Activated CD4-positive, alpha-beta T cell treated with anti-CD3 and anti-CD28 coated beads for 1 hour (primary cell): ENCODE data around the gene ARHGAP36.

Experiments
- DNase-seq: peaks from one replicate; pipeline ENCODE4 v3.0.0-alpha.2; 2020

Gene ARHGAP36, protein sequence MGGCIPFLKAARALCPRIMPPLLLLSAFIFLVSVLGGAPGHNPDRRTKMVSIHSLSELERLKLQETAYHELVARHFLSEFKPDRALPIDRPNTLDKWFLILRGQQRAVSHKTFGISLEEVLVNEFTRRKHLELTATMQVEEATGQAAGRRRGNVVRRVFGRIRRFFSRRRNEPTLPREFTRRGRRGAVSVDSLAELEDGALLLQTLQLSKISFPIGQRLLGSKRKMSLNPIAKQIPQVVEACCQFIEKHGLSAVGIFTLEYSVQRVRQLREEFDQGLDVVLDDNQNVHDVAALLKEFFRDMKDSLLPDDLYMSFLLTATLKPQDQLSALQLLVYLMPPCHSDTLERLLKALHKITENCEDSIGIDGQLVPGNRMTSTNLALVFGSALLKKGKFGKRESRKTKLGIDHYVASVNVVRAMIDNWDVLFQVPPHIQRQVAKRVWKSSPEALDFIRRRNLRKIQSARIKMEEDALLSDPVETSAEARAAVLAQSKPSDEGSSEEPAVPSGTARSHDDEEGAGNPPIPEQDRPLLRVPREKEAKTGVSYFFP

DNA sequence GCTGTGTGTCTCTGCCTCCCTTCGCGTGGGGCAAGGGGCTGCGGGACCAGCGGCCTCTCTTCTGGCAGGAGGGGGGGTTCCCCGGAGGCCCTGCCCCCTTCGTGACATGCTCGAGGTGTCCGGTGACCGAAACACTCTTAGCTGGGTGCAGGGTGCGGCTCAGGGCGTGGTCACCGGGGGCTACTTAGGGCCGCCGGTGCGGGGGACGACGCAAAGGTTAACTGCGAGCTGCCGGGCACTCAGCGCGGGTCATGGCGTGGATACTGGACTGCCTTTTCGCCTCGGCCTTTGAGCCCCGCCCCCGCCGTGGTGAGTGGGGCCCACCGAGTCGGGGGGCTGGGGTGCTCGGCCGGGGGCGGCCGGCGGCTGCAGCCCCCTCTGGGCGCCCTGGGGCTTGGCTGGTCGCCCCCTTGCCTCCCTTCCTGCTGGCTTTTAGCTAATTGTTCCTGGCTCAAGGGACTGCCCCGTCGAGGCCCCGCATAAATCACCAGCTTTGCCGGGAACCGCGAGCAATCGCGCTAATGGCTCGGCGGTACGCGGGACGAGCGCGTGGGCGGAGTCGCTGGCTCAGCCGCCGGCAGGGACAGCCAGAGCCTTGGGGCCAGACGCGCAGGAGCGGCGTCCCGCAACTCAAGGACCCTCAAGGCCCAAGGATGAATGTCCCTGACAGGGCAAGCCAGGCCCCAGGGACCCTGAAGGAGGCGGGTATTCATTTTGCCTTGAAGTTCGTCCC, at the start of gene ARHGAP36:
ARHGAP36 (plus strand) TSS at position 211 of the 733 bp plus-strand sequence. CDS start 23,320 bp downstream, outside the sequence.
- DNase-seq = no peak

DNA sequence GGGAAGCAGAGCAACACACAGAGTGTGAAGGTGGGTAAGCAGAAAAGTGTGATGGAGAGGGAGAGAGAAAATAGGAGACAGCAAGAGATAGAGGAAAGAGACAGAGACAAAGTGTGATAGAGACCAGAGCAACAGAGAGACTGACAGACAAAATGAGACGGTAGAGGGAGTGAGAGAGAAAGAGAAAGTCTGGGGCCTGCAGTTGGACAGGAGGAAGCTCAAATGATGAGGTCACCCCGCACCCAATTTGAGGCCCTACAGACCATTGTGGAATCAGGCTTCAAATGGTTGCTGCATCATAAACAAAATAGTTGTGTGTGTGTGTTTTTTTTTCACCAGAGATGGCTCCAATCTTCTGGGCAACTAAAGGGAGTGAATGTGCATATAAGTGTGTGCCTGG, 48.0 kb upstream of the ARHGAP36 start:
- DNase-seq = no peak

GRCh38 chrX:131025336-131025735, 32.8 kb upstream of the ARHGAP36 start:
- DNase-seq = no peak

GRCh38 chrX:131032354-131033230, 25.6 kb upstream of the ARHGAP36 start:
- DNase-seq = no peak

GRCh38 chrX:131034063-131034462, 24.1 kb upstream of the ARHGAP36 start:
- DNase-seq = no peak

GRCh38 chrX:131040781-131041180, 17.4 kb upstream of the ARHGAP36 start:
- DNase-seq = no peak

DNA sequence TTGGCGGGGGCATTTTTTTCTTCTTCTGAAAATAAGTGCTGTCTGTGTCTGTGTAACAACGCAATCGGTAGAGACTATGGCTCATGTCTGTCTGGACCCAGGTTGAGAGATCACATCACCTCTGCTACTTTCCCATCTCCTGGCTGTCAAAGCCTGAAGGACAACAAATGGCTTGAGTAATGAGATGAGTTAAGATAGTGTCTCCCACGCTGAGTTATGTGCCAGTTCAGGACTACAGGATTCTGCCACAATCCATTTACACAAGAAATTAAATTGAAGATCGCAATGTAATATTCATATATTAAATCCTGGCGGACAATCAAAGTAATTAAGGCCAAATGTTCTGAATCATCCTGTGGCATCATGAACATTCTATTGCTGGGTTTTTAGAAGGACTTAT, 16.5 kb upstream of the ARHGAP36 start:
- DNase-seq = no peak

DNA sequence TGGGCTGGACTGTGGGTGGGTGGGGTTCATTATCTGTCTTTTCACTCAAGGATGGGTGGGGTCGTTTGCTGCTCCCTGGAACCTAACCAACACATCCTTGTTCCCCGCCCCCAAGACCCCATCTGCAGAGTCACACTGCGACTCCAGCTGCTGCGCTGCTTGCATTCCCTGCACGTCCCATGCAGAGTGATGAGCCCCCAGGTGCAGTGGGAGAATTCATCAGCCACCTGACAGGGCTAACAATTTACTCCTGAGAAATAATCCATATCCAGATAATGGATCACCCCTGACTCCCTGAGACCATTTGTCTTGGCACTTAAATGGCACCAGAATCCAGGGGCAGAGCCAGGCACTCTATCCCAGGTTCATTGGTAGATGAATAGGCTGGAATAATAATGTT, 12.4 kb upstream of the ARHGAP36 start:
- no peak for DNase-seq

- no peak for DNase-seq
Observed at GRCh38 chrX:131046596-131046995, 11.6 kb upstream of the ARHGAP36 start.

DNA sequence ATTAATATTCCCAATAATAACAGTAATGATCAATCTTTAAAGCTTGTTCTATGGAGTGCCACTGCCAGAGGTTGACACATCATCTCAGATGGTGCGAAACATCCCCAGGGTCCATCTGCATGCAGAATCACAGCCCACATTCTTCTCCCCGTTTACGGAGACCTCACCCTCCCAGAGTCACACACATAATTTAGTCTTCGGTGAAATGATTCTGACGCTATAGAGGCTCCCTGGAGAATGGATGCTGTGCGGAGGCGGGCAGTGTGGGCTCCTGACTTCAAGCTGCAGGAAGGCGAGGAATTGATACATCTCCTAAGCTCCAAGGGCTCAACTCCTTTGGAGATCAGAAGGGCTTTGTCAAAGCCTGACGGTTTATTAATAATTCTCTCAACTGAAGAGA, 11.0 kb upstream of the ARHGAP36 start:
- no peak for DNase-seq

DNA sequence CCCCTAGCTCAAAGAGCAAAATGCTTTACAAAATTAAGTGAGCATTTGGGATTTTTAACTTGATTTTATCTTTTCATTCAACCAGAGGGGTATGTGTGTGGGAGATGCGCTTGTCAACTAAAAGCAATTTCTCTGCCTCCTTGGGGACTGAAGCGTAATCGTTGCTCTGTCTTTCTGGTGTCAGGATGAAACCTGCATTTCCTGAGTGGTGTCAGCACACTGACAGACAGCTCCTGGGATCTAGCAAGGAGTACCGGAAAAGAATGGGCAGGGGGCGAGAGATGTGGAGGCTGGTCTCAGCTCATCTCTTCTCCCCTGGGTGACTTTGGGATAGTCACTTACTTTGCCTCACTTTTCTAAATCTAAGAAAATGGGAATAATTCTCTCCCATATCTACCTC, 5.1 kb upstream of the ARHGAP36 start:
- DNase-seq = no peak

DNA sequence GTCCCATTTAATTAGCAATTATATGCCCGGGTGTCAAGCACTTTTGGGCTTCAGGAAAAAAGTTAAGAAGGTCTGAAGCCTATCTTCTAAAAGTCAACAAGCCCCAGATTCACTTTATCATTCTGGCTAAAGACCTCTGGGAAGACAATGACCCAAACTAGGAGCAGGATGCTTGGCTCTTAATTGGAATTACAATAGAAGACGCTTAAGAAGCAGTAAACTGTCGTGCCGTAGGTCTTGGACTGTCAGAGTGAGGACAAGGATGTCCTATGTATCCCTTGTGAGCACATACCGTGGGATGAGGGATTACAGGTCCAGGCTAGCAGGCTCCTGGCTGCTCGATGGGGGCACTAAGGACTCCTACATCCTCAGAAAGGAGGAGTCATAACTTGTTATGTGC, 3.2 kb upstream of the ARHGAP36 start:
- no peak for DNase-seq

DNA sequence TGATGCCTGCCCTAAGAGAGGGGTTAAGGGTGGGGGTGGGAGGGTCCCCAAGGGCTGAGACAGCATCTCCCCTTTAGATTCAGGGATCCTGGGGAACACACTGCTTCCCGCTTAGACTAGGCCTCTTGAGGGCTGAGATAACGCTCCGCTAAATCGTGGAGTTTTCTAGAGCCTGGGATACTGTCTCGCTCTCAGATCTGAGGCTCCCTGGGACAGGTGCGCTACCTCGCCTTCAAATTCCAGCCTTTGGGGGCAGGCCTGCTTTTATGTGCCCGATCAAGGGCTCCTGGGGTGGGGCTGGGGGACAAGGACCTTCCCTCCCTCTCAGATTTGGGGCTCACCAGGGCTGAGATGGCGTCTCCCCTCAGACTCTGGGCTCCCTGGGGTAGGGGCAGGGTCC, 440 bp upstream of the ARHGAP36 start:
- DNase-seq = no peak

DNA sequence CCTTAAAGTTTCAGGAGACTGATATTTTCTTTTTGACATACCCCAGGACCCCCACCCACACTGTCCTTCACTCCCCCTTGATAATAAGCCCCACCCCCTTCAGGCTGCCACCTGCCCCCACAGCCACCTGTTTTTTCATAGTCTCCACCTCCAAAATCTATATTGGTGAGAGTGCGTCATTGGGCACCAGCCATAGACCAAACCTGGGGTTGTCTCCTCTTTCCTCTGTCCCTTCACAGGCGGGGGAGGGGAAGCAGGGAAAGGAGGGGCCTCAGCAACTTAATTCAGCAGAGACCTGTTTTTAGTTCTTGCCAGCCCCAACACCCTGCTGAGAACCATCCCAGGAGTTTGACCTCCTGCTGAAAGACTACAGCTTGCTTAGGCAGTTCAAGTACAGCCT, 1.1 kb downstream of the ARHGAP36 start:
- no peak for DNase-seq

- no peak for DNase-seq
Observed at GRCh38 chrX:131060147-131060546, 2.0 kb downstream of the ARHGAP36 start.

DNA sequence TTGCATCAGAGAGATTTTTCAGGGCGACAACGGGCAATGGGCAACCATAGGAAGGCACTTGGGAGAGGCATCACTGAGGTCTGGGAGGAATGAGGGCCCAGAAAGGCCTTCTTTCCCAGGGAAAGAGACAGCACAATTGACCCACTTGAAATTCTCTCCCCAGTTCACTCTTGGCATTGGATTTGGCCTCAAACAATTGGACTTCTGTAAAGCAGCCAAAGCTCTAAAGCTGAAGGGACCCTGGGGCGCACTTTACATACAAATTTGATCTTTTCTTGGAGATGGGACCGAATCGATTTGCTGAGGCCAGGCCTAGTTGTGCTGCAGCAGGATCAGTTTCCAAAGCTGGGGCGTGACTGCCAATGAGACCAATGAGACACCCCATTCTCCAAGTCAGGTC, 3.2 kb downstream of the ARHGAP36 start:
- no peak for DNase-seq

DNA sequence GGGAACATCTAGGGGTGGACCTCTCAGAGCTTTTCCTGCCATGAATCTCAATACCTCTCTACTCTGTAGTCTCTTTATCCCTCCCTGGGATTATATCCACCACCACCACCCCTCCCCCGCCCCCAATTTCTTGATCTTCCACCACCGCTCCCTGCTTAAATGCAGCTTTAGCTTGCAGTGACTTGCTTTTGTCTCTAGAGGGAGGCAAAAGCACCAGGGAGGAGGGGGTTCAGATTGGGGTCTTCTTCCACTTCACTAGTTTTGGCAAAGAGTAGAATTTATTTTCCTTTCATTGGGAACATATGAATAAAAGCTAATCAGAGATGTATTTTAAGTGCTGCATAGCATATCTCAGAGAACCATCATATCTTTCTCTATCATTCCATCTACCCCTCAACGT, 5.5 kb downstream of the ARHGAP36 start:
- DNase-seq = no peak

GRCh38 chrX:131066237-131066636, 8.1 kb downstream of the ARHGAP36 start:
- no peak for DNase-seq

DNA sequence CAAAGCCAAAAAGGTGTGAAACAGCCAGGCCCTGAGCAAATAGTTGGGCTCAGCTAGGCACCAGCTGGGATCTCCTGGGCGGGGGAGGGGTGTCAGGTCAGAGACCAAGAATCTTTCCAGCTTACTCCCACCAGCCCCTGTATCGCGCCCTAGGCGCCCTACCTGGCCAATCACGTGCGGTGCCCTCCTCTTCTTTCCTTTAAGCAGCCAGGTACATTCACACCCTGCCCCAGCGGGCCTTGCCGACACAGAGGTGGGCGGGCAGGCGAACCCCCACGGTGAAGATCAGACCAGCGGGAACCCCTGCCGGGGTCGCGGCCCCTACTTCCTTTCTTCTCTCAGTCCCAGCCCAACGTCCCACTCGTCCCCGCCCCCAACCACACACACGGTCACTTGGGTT, 9.1 kb downstream of the ARHGAP36 start:
- DNase-seq = no peak

GRCh38 chrX:131067846-131068745, 9.9 kb downstream of the ARHGAP36 start:
- DNase-seq = no peak

GRCh38 chrX:131068945-131069719, 11.0 kb downstream of the ARHGAP36 start:
- no peak for DNase-seq
